Liver (tissue), 9 donors: ENCODE data around the gene HELZ2. TPM values are rescaled to one million over a fixed set of nuclear protein-coding genes. Genes with fewer than 3 reads are reported as not detected.

Source experiments
- DNase-seq: peaks from one replicate; pipeline ENCODE4 v3.0.0-alpha.2; 2017; ENCODE audit warnings: low spot score
- H3K27ac ChIP-seq, 2 donors: one replicate each; pipeline ENCODE4 v1.7.0; 2013; ENCODE audit warnings: inconsistent platforms in 2 of 2, low read length in 2 of 2, control low read depth in 1 of 2, low read depth in 1 of 2, mild to moderate bottlenecking in 1 of 2
- H3K27me3 ChIP-seq, 4 donors: one replicate each; pipeline versions ENCODE4 v1.6.1 to v1.7.0; 2013; ENCODE audit warnings: low read length in 3 of 4, inconsistent platforms in 1 of 4, mild to moderate bottlenecking in 1 of 4, moderate library complexity in 1 of 4; ENCODE audit not compliant: control insufficient read depth in 4 of 4, insufficient read depth in 4 of 4
- H3K36me3 ChIP-seq, 4 donors: one replicate each; pipeline versions ENCODE4 v1.6.1 to v1.7.0; 2013; ENCODE audit warnings: low read length in 3 of 4, mild to moderate bottlenecking in 3 of 4, low read depth in 1 of 4, moderate library complexity in 1 of 4; ENCODE audit not compliant: control insufficient read depth in 4 of 4, insufficient read depth in 3 of 4
- H3K4me1 ChIP-seq, 4 donors: one replicate each; pipeline versions ENCODE4 v1.6.1 to v1.7.0; 2013; ENCODE audit warnings: low read length in 3 of 4, mild to moderate bottlenecking in 3 of 4, moderate library complexity in 1 of 4; ENCODE audit not compliant: control insufficient read depth in 4 of 4, insufficient read depth in 4 of 4
- H3K4me3 ChIP-seq, 3 donors: one replicate each; pipeline versions ENCODE4 v1.6.1 to v1.7.0; 2013; ENCODE audit warnings: low read length in 3 of 3, control low read depth in 1 of 3, low read depth in 1 of 3, mild to moderate bottlenecking in 1 of 3
- H3K9ac ChIP-seq, 2 donors: one replicate each; pipeline ENCODE4 v1.7.0; 2013; ENCODE audit warnings: low read length in 2 of 2, mild to moderate bottlenecking in 2 of 2, moderate library complexity in 2 of 2, control low read depth in 1 of 2, low read depth in 1 of 2
- H3K9me3 ChIP-seq, 4 donors: one replicate each; pipeline versions ENCODE4 v1.6.1 to v1.7.0; 2013; ENCODE audit warnings: low read length in 3 of 4; ENCODE audit not compliant: control insufficient read depth in 4 of 4
- EGR1 ChIP-seq, 2 donors: IDR thresholded peaks; 2 replicates each; pipeline ENCODE4 v1.6.1; 2016 to 2018; ENCODE audit warnings: antibody characterized with exemption in 2 of 2, low read depth in 2 of 2
- FOXA1 ChIP-seq: IDR thresholded peaks from 2 replicates; pipeline ENCODE4 v1.6.1; 2016; ENCODE audit warnings: antibody characterized with exemption
- FOXA2 ChIP-seq: IDR thresholded peaks from 2 replicates; pipeline ENCODE4 v1.6.1; 2016; ENCODE audit warnings: antibody characterized with exemption
- GABPA ChIP-seq, 2 donors: IDR thresholded peaks in 1 of 2; conservative IDR thresholded peaks in 1 of 2; 2 replicates each; pipeline ENCODE4 v1.6.1; 2016; ENCODE audit warnings: antibody characterized with exemption in 2 of 2, mild to moderate bottlenecking in 1 of 2, moderate library complexity in 1 of 2
- HNF4A ChIP-seq, 2 donors: conservative IDR thresholded peaks; 2 replicates each; pipeline ENCODE4 v1.6.1; 2016; ENCODE audit warnings: antibody characterized with exemption in 2 of 2, mild to moderate bottlenecking in 2 of 2
- JUND ChIP-seq, 2 donors: IDR thresholded peaks; 2 replicates each; pipeline ENCODE4 v1.6.1; 2016; ENCODE audit warnings: antibody characterized with exemption in 2 of 2
- NR2F2 ChIP-seq: IDR thresholded peaks from 2 replicates; pipeline ENCODE4 v1.6.1; 2016; ENCODE audit warnings: antibody characterized with exemption
- RAD21 ChIP-seq, 2 donors: IDR thresholded peaks; 2 replicates each; pipeline ENCODE4 v1.6.1; 2016; ENCODE audit warnings: antibody characterized with exemption in 2 of 2, mild to moderate bottlenecking in 2 of 2
- RXRA ChIP-seq, 2 donors: IDR thresholded peaks; 2 replicates each; pipeline ENCODE4 v1.6.1; 2017 to 2018; ENCODE audit warnings: antibody characterized with exemption in 2 of 2, mild to moderate bottlenecking in 1 of 2
- SP1 ChIP-seq: IDR thresholded peaks from 2 replicates; pipeline ENCODE4 v1.6.1; 2018; ENCODE audit warnings: antibody characterized with exemption, mild to moderate bottlenecking
- TAF1 ChIP-seq: conservative IDR thresholded peaks from 2 replicates; pipeline ENCODE4 v1.6.1; 2016; ENCODE audit warnings: antibody characterized with exemption, mild to moderate bottlenecking
- YY1 ChIP-seq: IDR thresholded peaks from 2 replicates; pipeline ENCODE4 v1.6.1; 2016; ENCODE audit warnings: antibody characterized with exemption, mild to moderate bottlenecking
- WGBS: extraction: QIAGEN DNeasy Blood & Tissue Kit; methylation state at CpG from one replicate; pipeline ENCODE4 v1.1.7; 2013; 5-methylcytosine and 5-hydroxymethylcytosine counted together
- polyA plus RNA-seq, 2 donors: library from polyadenylated mRNA; stranded (reverse) in 1 of 2; unstranded in 1 of 2; fragments of 200-250 nt in 1 of 2; fragments of >200 nt in 1 of 2; fragmentation: Nextera tagmentation in 1 of 2; extraction: Ambion mirVana in 1 of 2; gene quantifications; one replicate each; pipeline versions ENCODE4 v1.2.1 to v1.2.3, GENCODE V29; 2013 to 2015
- total RNA-seq, 2 donors: library from RNA; depleted of rRNA; stranded (reverse); fragments of >200 nt; gene quantifications; one replicate each; pipeline ENCODE4 v1.2.3, GENCODE V29; 2014
- TF ChIP-seq, protein P1 (sequence below): IDR thresholded peaks from 2 replicates; pipeline ENCODE4 v1.6.1; 2016; ENCODE audit warnings: antibody characterized with exemption, mild to moderate bottlenecking
- TF ChIP-seq, protein P2 (sequence below): IDR thresholded peaks from 2 replicates; pipeline ENCODE4 v1.6.1; 2016; ENCODE audit warnings: antibody characterized with exemption
- TF ChIP-seq, protein P3 (sequence below): IDR thresholded peaks from 2 replicates; pipeline ENCODE4 v1.6.1; 2016; ENCODE audit warnings: antibody characterized with exemption
- TF ChIP-seq, protein P4 (sequence below): fragments of 150-350 bp; IDR thresholded peaks from 2 replicates; pipeline ENCODE4 v1.5.1; 2017; ENCODE audit warnings: improper control_type of control experiment, low read depth, low read length; ENCODE audit not compliant: missing input control
- donor health status: healthy.
- donor health status: healthy.
- donor health status: healthy.
- donor health status: healthy.
- donor health status: healthy.

HELZ2 gene
- total and polyA plus RNA-seq, 4 donors, result 3.7 to 26.6 (median 15.5) TPM

DNA sequence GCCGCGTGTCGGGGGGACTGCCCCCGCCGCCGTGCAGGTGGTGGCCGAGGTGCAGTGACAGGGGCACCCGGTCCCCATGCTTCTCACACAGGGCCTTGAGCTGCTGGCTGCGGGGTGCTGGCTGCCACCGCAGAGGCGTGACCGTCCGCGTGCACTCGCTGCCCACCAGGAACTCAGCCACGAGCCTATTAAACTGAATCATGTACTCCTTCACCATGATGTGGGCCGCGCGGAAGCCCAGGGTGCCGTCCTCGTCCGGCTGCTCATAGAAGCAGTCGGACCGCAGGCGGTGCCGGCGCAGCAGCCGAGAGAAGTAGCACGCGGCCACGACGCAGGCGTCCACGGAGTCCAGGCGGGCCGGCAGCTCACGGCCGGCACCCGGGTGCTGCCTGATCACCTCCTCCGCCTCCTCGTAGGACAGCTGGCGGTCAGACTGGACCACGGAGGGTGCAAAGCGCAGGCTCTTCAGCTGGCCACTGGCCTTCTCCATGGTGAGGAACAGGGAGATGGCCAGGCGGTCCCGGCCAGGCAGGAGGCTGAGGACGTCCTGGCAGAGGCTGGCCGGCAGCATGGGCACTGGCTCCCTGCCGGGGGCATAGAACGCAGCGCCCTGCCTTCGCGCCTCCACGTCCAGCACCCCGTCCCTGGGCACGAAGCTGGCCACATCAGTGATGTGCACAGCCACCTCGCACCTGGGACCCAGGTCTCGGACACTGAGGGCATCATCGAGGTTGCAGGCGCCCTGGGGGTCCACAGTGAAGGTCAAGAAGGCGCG, 9.8 kb downstream of the HELZ2 start:
- Histone ChIP-seq H3K27ac (no peak overlapping the region), H3K36me3 (peaks cover 0 to 63% (median 44%) of the 10 kb centered on the region in 4 donors), H3K4me1 (peaks cover 0 to 9% (median 3%) of the 10 kb centered on the region in 4 donors), H3K4me3 (no peak overlapping the region), H3K9me3 (no peaks in the 10 kb centered on the region), H3K27me3 (no peaks in the 10 kb centered on the region), H3K9ac (no peak overlapping the region)
- 97% methylated on average over 62 of the region's 62 CpGs for WGBS
- TF ChIP-seq EGR1 (IDR thresholded peaks at IDR 0.05; ENCODE audit: low read depth in 2 of 2), result no peak
- TF ChIP-seq, protein P1, sequence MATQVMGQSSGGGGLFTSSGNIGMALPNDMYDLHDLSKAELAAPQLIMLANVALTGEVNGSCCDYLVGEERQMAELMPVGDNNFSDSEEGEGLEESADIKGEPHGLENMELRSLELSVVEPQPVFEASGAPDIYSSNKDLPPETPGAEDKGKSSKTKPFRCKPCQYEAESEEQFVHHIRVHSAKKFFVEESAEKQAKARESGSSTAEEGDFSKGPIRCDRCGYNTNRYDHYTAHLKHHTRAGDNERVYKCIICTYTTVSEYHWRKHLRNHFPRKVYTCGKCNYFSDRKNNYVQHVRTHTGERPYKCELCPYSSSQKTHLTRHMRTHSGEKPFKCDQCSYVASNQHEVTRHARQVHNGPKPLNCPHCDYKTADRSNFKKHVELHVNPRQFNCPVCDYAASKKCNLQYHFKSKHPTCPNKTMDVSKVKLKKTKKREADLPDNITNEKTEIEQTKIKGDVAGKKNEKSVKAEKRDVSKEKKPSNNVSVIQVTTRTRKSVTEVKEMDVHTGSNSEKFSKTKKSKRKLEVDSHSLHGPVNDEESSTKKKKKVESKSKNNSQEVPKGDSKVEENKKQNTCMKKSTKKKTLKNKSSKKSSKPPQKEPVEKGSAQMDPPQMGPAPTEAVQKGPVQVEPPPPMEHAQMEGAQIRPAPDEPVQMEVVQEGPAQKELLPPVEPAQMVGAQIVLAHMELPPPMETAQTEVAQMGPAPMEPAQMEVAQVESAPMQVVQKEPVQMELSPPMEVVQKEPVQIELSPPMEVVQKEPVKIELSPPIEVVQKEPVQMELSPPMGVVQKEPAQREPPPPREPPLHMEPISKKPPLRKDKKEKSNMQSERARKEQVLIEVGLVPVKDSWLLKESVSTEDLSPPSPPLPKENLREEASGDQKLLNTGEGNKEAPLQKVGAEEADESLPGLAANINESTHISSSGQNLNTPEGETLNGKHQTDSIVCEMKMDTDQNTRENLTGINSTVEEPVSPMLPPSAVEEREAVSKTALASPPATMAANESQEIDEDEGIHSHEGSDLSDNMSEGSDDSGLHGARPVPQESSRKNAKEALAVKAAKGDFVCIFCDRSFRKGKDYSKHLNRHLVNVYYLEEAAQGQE, result no peak
- no peak for TF ChIP-seq FOXA1
- TF ChIP-seq JUND (IDR thresholded peaks at IDR 0.05), result no peak
- TF ChIP-seq, protein P2, sequence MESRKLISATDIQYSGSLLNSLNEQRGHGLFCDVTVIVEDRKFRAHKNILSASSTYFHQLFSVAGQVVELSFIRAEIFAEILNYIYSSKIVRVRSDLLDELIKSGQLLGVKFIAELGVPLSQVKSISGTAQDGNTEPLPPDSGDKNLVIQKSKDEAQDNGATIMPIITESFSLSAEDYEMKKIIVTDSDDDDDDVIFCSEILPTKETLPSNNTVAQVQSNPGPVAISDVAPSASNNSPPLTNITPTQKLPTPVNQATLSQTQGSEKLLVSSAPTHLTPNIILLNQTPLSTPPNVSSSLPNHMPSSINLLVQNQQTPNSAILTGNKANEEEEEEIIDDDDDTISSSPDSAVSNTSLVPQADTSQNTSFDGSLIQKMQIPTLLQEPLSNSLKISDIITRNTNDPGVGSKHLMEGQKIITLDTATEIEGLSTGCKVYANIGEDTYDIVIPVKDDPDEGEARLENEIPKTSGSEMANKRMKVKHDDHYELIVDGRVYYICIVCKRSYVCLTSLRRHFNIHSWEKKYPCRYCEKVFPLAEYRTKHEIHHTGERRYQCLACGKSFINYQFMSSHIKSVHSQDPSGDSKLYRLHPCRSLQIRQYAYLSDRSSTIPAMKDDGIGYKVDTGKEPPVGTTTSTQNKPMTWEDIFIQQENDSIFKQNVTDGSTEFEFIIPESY, result no peak
- no peak for TF ChIP-seq TAF1
- no peak for TF ChIP-seq GABPA (IDR thresholded peaks at IDR 0.05 in 1 of 2, conservative IDR thresholded peaks at IDR 0.05 in 1 of 2)
- TF ChIP-seq YY1, result no peak
- no peak for TF ChIP-seq RXRA (IDR thresholded peaks at IDR 0.05)
- TF ChIP-seq, protein P3, sequence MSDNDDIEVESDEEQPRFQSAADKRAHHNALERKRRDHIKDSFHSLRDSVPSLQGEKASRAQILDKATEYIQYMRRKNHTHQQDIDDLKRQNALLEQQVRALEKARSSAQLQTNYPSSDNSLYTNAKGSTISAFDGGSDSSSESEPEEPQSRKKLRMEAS, result no peak
- TF ChIP-seq, protein P4, sequence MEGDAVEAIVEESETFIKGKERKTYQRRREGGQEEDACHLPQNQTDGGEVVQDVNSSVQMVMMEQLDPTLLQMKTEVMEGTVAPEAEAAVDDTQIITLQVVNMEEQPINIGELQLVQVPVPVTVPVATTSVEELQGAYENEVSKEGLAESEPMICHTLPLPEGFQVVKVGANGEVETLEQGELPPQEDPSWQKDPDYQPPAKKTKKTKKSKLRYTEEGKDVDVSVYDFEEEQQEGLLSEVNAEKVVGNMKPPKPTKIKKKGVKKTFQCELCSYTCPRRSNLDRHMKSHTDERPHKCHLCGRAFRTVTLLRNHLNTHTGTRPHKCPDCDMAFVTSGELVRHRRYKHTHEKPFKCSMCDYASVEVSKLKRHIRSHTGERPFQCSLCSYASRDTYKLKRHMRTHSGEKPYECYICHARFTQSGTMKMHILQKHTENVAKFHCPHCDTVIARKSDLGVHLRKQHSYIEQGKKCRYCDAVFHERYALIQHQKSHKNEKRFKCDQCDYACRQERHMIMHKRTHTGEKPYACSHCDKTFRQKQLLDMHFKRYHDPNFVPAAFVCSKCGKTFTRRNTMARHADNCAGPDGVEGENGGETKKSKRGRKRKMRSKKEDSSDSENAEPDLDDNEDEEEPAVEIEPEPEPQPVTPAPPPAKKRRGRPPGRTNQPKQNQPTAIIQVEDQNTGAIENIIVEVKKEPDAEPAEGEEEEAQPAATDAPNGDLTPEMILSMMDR, result no peak
- no peak for DNase-seq

DNA sequence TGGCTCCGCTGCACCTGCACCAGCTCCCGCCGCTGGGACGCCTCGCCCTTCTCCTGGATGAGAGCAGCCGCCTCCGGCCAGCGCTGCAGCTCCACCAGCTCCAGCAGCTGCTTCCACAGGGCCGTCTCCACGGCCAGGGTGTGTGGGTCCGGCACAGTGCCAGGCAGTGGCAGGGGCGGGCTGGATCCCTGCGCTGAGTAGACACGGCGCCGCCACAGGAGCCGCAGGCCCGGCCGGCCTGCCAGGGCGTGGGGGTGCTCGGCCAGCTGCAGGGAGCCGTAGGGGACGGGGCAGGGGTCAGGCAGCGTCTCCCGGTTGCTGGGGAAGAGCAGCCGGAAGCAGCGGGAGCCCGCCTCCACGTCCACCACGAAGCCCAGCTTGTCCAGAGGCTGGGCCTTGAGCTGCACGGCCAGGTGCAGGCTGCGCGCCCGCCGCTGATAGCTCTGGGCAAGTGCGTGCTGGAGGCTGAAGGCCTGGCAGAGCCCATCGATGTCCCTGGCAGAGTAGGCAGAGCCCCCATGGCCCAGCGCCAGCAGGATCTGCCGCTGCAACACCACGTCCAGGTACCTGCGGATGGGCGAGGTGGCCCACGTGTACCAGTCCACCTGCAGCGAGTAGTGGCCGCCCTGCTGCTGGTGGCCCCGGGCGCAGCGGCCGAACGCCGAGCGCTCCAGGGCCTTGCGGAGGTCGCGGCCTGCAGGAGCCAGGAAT, 10.7 kb downstream of the HELZ2 start:
- Histone ChIP-seq H3K9me3 (no peaks in the 10 kb centered on the region), H3K4me1 (peaks cover 0 to 5% (median 2%) of the 10 kb centered on the region in 4 donors), H3K4me3 (no peak overlapping the region), H3K27me3 (no peaks in the 10 kb centered on the region), H3K9ac (no peak overlapping the region), H3K36me3 (peaks cover 0 to 63% (median 41%) of the 10 kb centered on the region in 4 donors), H3K27ac (no peak overlapping the region)
- WGBS, result 97% methylated on average over 55 of the region's 55 CpGs
- DNase-seq, result no peak
- no peak for TF ChIP-seq TAF1
- TF ChIP-seq FOXA2, result no peak
- no peak for TF ChIP-seq JUND (IDR thresholded peaks at IDR 0.05)
- no peak for TF ChIP-seq FOXA1
- TF ChIP-seq YY1, result no peak
- TF ChIP-seq, protein P3, result no peak
- no peak for TF ChIP-seq RAD21 (IDR thresholded peaks at IDR 0.05)
- TF ChIP-seq HNF4A (conservative IDR thresholded peaks at IDR 0.05), result no peak
- no peak for TF ChIP-seq NR2F2
- TF ChIP-seq EGR1 (IDR thresholded peaks at IDR 0.05; ENCODE audit: low read depth in 2 of 2), result no peak
- no peak for TF ChIP-seq SP1
- TF ChIP-seq GABPA (IDR thresholded peaks at IDR 0.05 in 1 of 2, conservative IDR thresholded peaks at IDR 0.05 in 1 of 2), result no peak
- TF ChIP-seq, protein P2, result no peak
- TF ChIP-seq RXRA (IDR thresholded peaks at IDR 0.05), result no peak
